Thymus (tissue), 11 donors: Measurements from ENCODE around the gene TSPAN15. TPM values are rescaled to one million over a fixed set of nuclear protein-coding genes. Genes with fewer than 3 reads are reported as not detected.
"Not testable (repeated sequence)": the region's sequence is repeated elsewhere in the genome, so short reads cannot be mapped to it uniquely, and the experiment has no call there.

ENCODE experiments used
- DNase-seq, 9 donors: peaks; one replicate each; pipeline ENCODE4 v3.0.0-alpha.2; 2013; ENCODE audit warnings: low spot score in 9 of 9, low read depth in 6 of 9, missing footprints in 1 of 9
- H3K27ac ChIP-seq, 2 donors: one replicate each; pipeline ENCODE4 v1.5.1; 2013; ENCODE audit warnings: control low read depth in 1 of 2, low read depth in 1 of 2, low read length in 1 of 2, mild to moderate bottlenecking in 1 of 2, moderate library complexity in 1 of 2
- H3K27me3 ChIP-seq, 2 donors: one replicate each; pipeline ENCODE4 v1.5.1; 2013; ENCODE audit warnings: low read length in 1 of 2; ENCODE audit not compliant: control insufficient read depth in 2 of 2, insufficient read depth in 1 of 2
- H3K36me3 ChIP-seq, 2 donors: one replicate each; pipeline ENCODE4 v1.5.1; 2013; ENCODE audit warnings: low read length in 1 of 2, mild to moderate bottlenecking in 1 of 2, moderate library complexity in 1 of 2; ENCODE audit not compliant: control insufficient read depth in 2 of 2, insufficient read depth in 2 of 2
- H3K4me1 ChIP-seq, 2 donors: one replicate each; pipeline ENCODE4 v1.5.1; 2013; ENCODE audit warnings: low read length in 2 of 2; ENCODE audit not compliant: control insufficient read depth in 2 of 2, insufficient read depth in 2 of 2
- H3K4me3 ChIP-seq, 2 donors: one replicate each; pipeline ENCODE4 v1.5.1; 2013; ENCODE audit warnings: low read length in 2 of 2, control low read depth in 1 of 2, mild to moderate bottlenecking in 1 of 2
- H3K9me3 ChIP-seq, 2 donors: one replicate each; pipeline ENCODE4 v1.5.1; 2013; ENCODE audit warnings: low read length in 1 of 2, mild to moderate bottlenecking in 1 of 2; ENCODE audit not compliant: control insufficient read depth in 2 of 2, insufficient read depth in 1 of 2
- WGBS: extraction: QIAGEN DNeasy Blood & Tissue Kit; methylation state at CpG from one replicate; pipeline ENCODE4 v1.1.7; 2013; 5-methylcytosine and 5-hydroxymethylcytosine counted together
- polyA plus RNA-seq: library from polyadenylated mRNA; stranded (reverse); fragments of 200-250 nt; gene quantifications from one replicate; pipeline ENCODE4 v1.2.3, GENCODE V29; 2013
- total RNA-seq: library from RNA; stranded (reverse); fragments of 120-200 nt; gene quantifications from one replicate; pipeline ENCODE4 v1.2.4, GENCODE V29; 2013
- donor health status: healthy.

The TSPAN15 gene
- total and polyA plus RNA-seq, 2 donors, result 9.7 to 13.2 TPM

GRCh38 chr10:69449841-69450240 lies 1.4 kb upstream of the TSPAN15 start:
- 7% methylated on average over 1 of the region's 1 CpG for WGBS
- Histone ChIP-seq H3K27me3 (peaks cover 8 to 14% of the 10 kb centered on the region in 2 donors), H3K4me3 (no peak overlapping the region), H3K36me3 (no peaks in the 10 kb centered on the region), H3K4me1 (peaks cover 9 to 21% of the 10 kb centered on the region in 2 donors), H3K9me3 (peaks cover 0 to 5% of the 10 kb centered on the region in 2 donors), H3K27ac (no peak overlapping the region)
- DNase-seq, result peak in 7 of 9 donors; percentile 47 to 78 (median 60)

- not testable (repeated sequence) for DNase-seq, H3K4me3 ChIP-seq, H3K27ac ChIP-seq, H3K9me3 ChIP-seq, H3K36me3 ChIP-seq
- peaks cover 8 to 14% of the 10 kb centered on the region in 2 donors for H3K27me3 ChIP-seq
- 95% methylated on average over 16 of the region's 16 CpGs for WGBS
- H3K4me1 ChIP-seq, result peaks cover 9 to 21% of the 10 kb centered on the region in 2 donors
Observed at GRCh38 chr10:69450395-69450794, 870 bp upstream of the TSPAN15 start.

GRCh38 chr10:69451784-69452251 lies 553 bp downstream of the TSPAN15 start:
- 19% methylated on average over 38 of the region's 38 CpGs for WGBS
- Histone ChIP-seq H3K27me3 (peaks cover 8 to 14% of the 10 kb centered on the region in 2 donors), H3K36me3 (no peaks in the 10 kb centered on the region), H3K4me1 (peaks cover 9 to 21% of the 10 kb centered on the region in 2 donors), H3K27ac (no peak overlapping the region), H3K4me3 (peak overlapping the region; percentile 54 to 55), H3K9me3 (peaks cover 0 to 5% of the 10 kb centered on the region in 2 donors)
- DNase-seq, result no peak

GRCh38 chr10:69452676-69453415 lies 1.6 kb downstream of the TSPAN15 start:
- Histone ChIP-seq H3K27me3 (peaks cover 8 to 14% of the 10 kb centered on the region in 2 donors), H3K4me3 (no peak overlapping the region), H3K9me3 (peaks cover 0 to 5% of the 10 kb centered on the region in 2 donors), H3K36me3 (no peaks in the 10 kb centered on the region), H3K27ac (no peak overlapping the region), H3K4me1 (peaks cover 9 to 21% of the 10 kb centered on the region in 2 donors)
- DNase-seq, result no peak
- 97% methylated on average over 6 of the region's 6 CpGs for WGBS

- H3K4me3 ChIP-seq, result no peak overlapping the region
- DNase-seq, result no peak
- H3K9me3 ChIP-seq, result peaks cover 0 to 5% of the 10 kb centered on the region in 2 donors
- no peak overlapping the region for H3K27ac ChIP-seq
- H3K36me3 ChIP-seq, result no peaks in the 10 kb centered on the region
- H3K4me1 ChIP-seq, result peaks cover 9 to 21% of the 10 kb centered on the region in 2 donors
- peaks cover 8 to 14% of the 10 kb centered on the region in 2 donors for H3K27me3 ChIP-seq
Observed at GRCh38 chr10:69453795-69454194, 2.5 kb downstream of the TSPAN15 start.

GRCh38 chr10:69455006-69455763 lies 3.9 kb downstream of the TSPAN15 start:
- H3K4me3 ChIP-seq, result no peak overlapping the region
- H3K27me3 ChIP-seq, result peaks cover 8 to 14% of the 10 kb centered on the region in 2 donors
- peaks cover 0 to 5% of the 10 kb centered on the region in 2 donors for H3K9me3 ChIP-seq
- H3K27ac ChIP-seq, result no peak overlapping the region
- WGBS, result 96% methylated on average over 10 of the region's 10 CpGs
- H3K4me1 ChIP-seq, result peaks cover 9 to 15% of the 10 kb centered on the region in 2 donors
- H3K36me3 ChIP-seq, result no peaks in the 10 kb centered on the region
- no peak for DNase-seq

- Histone ChIP-seq H3K27ac (no peak overlapping the region), H3K4me1 (peaks cover under 1 to 14% of the 10 kb centered on the region in 2 donors)
Observed at GRCh38 chr10:69456880-69457693, 5.8 kb downstream of the TSPAN15 start.

GRCh38 chr10:69457771-69458237 lies 6.5 kb downstream of the TSPAN15 start:
- Histone ChIP-seq H3K9me3 (no peaks in the 10 kb centered on the region), H3K27ac (no peak overlapping the region), H3K4me3 (no peak overlapping the region), H3K27me3 (peaks cover 0 to under 1% of the 10 kb centered on the region in 2 donors), H3K4me1 (peaks cover 0 to 13% of the 10 kb centered on the region in 2 donors), H3K36me3 (no peaks in the 10 kb centered on the region)
- DNase-seq, result no peak
- 94% methylated on average over 5 of the region's 5 CpGs for WGBS

More at GRCh38 chr10:69456880-69457693, 5.8 kb downstream of the TSPAN15 start:
- Histone ChIP-seq H3K9me3 (peaks cover 0 to under 1% of the 10 kb centered on the region in 2 donors), H3K4me3 (no peak overlapping the region), H3K36me3 (no peaks in the 10 kb centered on the region), H3K27me3 (peaks cover 5 to 8% of the 10 kb centered on the region in 2 donors)
- no peak for DNase-seq
- 83% methylated on average over 8 of the region's 8 CpGs for WGBS
